WTC11 (cell line): ENCODE data around the gene TBC1D14. TPM values are rescaled to one million over a fixed set of nuclear protein-coding genes. Genes with fewer than 3 reads are reported as not detected.
A peak's percentile ranks its signal among the peaks of the same experiment; 100 is the strongest.

ENCODE experiments used
- ATAC-seq: fragments of 200-7000 bp; cut with Tn5 transposase; 2 replicates; pipeline ENCODE4 v1.10.0; 2021; ENCODE audit warnings: mild to moderate bottlenecking, moderate library complexity
- CTCF ChIA-PET: fragments of 300-600 bp; sonication (Branson Sonifier 250); formaldehyde crosslinking; loops from one replicate; lab custom pipeline; 2021; ENCODE audit warnings: antibody characterized with exemption; lab: Charles Lee
- POLR2A ChIA-PET: fragments of 350-600 bp; sonication (Branson Sonifier 250); formaldehyde crosslinking; loops from one replicate; lab custom pipeline; 2021; ENCODE audit warnings: antibody characterized with exemption; lab: Charles Lee
- DNase-seq: peaks from one replicate; pipeline ENCODE4 v3.0.0; 2021; ENCODE audit warnings: low spot score
- H3K27ac Mint-ChIP-seq: 2 replicates; pipeline ENCODE4 v1.8.0; 2021; ENCODE audit warnings: mixed read lengths
- H3K27me3 Mint-ChIP-seq: 2 replicates; pipeline ENCODE4 v1.8.0; 2021; ENCODE audit warnings: low read depth, mild to moderate bottlenecking, moderate library complexity, mixed read lengths
- H3K36me3 Mint-ChIP-seq: 2 replicates; pipeline ENCODE4 v1.8.0; 2021; ENCODE audit warnings: mixed read lengths
- H3K4me1 Mint-ChIP-seq: 2 replicates; pipeline ENCODE4 v1.8.0; 2022; ENCODE audit warnings: mixed read lengths
- H3K4me3 Mint-ChIP-seq: 2 replicates; pipeline ENCODE4 v1.8.0; 2021; ENCODE audit warnings: mild to moderate bottlenecking, moderate library complexity, mixed read lengths
- H3K9me3 Mint-ChIP-seq: 2 replicates; pipeline ENCODE4 v1.8.0; 2021; ENCODE audit warnings: mixed read lengths
- ATF1 ChIP-seq: sonication (generic); formaldehyde crosslinking; IDR thresholded peaks from 2 replicates; pipeline ENCODE4 v1.8.1; 2023; ENCODE audit warnings: mild to moderate bottlenecking, moderate library complexity, missing genetic modification reagents
- ESRRA ChIP-seq: sonication (generic); formaldehyde crosslinking; IDR thresholded peaks from 2 replicates; pipeline ENCODE4 v1.8.1; 2022; ENCODE audit warnings: mild to moderate bottlenecking, missing genetic modification reagents, borderline replicate concordance
- GRHL2 ChIP-seq: fragments of 250-450 bp; sonication (Bioruptor Pico); IDR thresholded peaks from 2 replicates; pipeline ENCODE4 v1.8.0; 2022; ENCODE audit warnings: mild to moderate bottlenecking, moderate library complexity; ENCODE audit not compliant: insufficient replicate concordance, severe bottlenecking
- IRF2 ChIP-seq: sonication (generic); formaldehyde crosslinking; IDR thresholded peaks from 2 replicates; pipeline ENCODE4 v1.8.0; 2022; ENCODE audit warnings: low read depth, missing genetic modification reagents, borderline replicate concordance
- KAT7 ChIP-seq: sonication (generic); formaldehyde crosslinking; IDR thresholded peaks from 2 replicates; pipeline ENCODE4 v1.8.1; 2023; ENCODE audit warnings: missing genetic modification reagents, mild to moderate bottlenecking, borderline replicate concordance
- MYBL2 ChIP-seq: sonication (generic); formaldehyde crosslinking; IDR thresholded peaks from 2 replicates; pipeline ENCODE4 v1.8.1; 2023; ENCODE audit warnings: mild to moderate bottlenecking, moderate library complexity, missing genetic modification reagents
- NFE2L1 ChIP-seq: sonication (generic); formaldehyde crosslinking; IDR thresholded peaks from 2 replicates; pipeline ENCODE4 v1.8.1; 2023; ENCODE audit warnings: missing genetic modification reagents
- OVOL2 ChIP-seq: fragments of 250-450 bp; sonication (Bioruptor Pico); IDR thresholded peaks from 2 replicates; pipeline ENCODE4 v1.9.0; 2021; ENCODE audit warnings: mild to moderate bottlenecking, borderline replicate concordance
- RORB ChIP-seq: fragments of 250-450 bp; sonication (Bioruptor Pico); IDR thresholded peaks from 2 replicates; pipeline ENCODE4 v1.9.0; 2021; ENCODE audit warnings: mild to moderate bottlenecking
- SMAD3 ChIP-seq: sonication (generic); formaldehyde crosslinking; IDR thresholded peaks from 2 replicates; pipeline ENCODE4 v1.8.0; 2022; ENCODE audit warnings: missing genetic modification reagents, mild to moderate bottlenecking, borderline replicate concordance
- TEAD4 ChIP-seq: sonication (generic); formaldehyde crosslinking; IDR thresholded peaks from 2 replicates; pipeline ENCODE4 v1.8.0; 2022; ENCODE audit warnings: mild to moderate bottlenecking, missing genetic modification reagents
- total RNA-seq: library from RNA; stranded (reverse); gene quantifications from 3 replicates; pipeline ENCODE4 v1.2.3, GENCODE V29; 2021
- TF ChIP-seq, protein P1 (sequence below): sonication (generic); formaldehyde crosslinking; IDR thresholded peaks from 2 replicates; pipeline ENCODE4 v1.8.0; 2023; ENCODE audit warnings: missing genetic modification reagents, mild to moderate bottlenecking, borderline replicate concordance
- TF ChIP-seq, protein P2 (sequence below): sonication (generic); formaldehyde crosslinking; IDR thresholded peaks from 2 replicates; pipeline ENCODE4 v1.8.1; 2023; ENCODE audit warnings: mild to moderate bottlenecking, missing genetic modification reagents, moderate library complexity
- TF ChIP-seq, protein P3 (sequence below): sonication (generic); formaldehyde crosslinking; IDR thresholded peaks from 2 replicates; pipeline ENCODE4 v1.8.1; 2022; ENCODE audit warnings: mild to moderate bottlenecking, moderate library complexity, missing genetic modification reagents
- TF ChIP-seq, protein P4 (sequence below): fragments of 250-450 bp; sonication (Bioruptor Pico); IDR thresholded peaks from 2 replicates; pipeline ENCODE4 v1.9.0; 2021; ENCODE audit warnings: mild to moderate bottlenecking

TBC1D14 gene
- total RNA-seq, 1 experiment from 2014 or later = 45.1 TPM

DNA sequence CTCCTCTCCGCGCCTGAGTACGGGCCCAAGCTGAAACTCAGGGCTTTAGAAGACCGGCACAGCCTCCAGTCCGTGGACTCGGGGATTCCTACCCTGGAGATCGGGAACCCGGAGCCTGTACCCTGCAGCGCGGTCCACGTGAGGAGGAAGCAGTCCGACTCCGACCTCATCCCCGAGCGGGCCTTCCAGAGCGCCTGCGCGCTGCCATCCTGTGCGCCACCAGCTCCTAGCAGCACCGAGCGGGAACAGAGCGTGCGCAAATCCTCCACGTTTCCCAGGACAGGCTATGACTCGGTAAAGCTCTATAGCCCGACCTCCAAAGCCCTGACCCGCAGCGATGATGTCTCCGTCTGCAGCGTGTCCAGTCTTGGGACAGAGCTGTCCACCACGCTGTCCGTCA is 13.9 kb downstream of the TBC1D14 start (continued):
- TF ChIP-seq, protein P1, sequence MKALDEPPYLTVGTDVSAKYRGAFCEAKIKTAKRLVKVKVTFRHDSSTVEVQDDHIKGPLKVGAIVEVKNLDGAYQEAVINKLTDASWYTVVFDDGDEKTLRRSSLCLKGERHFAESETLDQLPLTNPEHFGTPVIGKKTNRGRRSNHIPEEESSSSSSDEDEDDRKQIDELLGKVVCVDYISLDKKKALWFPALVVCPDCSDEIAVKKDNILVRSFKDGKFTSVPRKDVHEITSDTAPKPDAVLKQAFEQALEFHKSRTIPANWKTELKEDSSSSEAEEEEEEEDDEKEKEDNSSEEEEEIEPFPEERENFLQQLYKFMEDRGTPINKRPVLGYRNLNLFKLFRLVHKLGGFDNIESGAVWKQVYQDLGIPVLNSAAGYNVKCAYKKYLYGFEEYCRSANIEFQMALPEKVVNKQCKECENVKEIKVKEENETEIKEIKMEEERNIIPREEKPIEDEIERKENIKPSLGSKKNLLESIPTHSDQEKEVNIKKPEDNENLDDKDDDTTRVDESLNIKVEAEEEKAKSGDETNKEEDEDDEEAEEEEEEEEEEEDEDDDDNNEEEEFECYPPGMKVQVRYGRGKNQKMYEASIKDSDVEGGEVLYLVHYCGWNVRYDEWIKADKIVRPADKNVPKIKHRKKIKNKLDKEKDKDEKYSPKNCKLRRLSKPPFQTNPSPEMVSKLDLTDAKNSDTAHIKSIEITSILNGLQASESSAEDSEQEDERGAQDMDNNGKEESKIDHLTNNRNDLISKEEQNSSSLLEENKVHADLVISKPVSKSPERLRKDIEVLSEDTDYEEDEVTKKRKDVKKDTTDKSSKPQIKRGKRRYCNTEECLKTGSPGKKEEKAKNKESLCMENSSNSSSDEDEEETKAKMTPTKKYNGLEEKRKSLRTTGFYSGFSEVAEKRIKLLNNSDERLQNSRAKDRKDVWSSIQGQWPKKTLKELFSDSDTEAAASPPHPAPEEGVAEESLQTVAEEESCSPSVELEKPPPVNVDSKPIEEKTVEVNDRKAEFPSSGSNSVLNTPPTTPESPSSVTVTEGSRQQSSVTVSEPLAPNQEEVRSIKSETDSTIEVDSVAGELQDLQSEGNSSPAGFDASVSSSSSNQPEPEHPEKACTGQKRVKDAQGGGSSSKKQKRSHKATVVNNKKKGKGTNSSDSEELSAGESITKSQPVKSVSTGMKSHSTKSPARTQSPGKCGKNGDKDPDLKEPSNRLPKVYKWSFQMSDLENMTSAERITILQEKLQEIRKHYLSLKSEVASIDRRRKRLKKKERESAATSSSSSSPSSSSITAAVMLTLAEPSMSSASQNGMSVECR (CRISPR knock-in tag) = no peak

DNA sequence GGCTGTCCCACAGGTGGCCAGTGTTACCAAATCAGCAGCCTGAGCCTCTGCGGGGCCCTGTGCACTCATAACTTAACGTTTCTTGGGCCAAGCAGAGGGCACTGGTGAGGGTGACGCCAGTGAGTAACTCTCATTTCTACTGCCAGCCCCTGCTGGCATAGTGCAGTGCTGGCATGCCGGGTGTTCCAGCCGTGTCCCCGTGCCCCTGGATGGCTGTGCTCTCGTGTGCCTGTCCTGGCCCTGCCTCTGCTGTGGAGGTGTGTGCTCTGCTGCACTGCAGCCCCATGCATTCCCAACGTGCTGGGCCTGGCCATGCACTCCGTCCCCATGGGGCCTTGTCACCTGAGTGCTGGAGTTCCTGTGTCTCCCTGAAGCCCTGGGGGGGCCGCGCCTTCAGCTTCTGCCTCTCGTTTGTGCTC is 14.7 kb downstream of the TBC1D14 start:
- peaks cover 19% of the 10 kb centered on the region for H3K36me3 Mint-ChIP-seq
- no peaks in the 10 kb centered on the region for H3K9me3 Mint-ChIP-seq
- H3K4me3 Mint-ChIP-seq = no peak overlapping the region
- TF ChIP-seq, protein P1 (CRISPR knock-in tag) = no peak
- TF ChIP-seq SMAD3 (CRISPR knock-in tag) (no peak), NFE2L1 (CRISPR knock-in tag) (no peak), OVOL2 (CRISPR knock-in tag) (no peak)
- TF ChIP-seq, protein P2, sequence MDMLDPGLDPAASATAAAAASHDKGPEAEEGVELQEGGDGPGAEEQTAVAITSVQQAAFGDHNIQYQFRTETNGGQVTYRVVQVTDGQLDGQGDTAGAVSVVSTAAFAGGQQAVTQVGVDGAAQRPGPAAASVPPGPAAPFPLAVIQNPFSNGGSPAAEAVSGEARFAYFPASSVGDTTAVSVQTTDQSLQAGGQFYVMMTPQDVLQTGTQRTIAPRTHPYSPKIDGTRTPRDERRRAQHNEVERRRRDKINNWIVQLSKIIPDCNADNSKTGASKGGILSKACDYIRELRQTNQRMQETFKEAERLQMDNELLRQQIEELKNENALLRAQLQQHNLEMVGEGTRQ = no peak
- TF ChIP-seq, protein P3, sequence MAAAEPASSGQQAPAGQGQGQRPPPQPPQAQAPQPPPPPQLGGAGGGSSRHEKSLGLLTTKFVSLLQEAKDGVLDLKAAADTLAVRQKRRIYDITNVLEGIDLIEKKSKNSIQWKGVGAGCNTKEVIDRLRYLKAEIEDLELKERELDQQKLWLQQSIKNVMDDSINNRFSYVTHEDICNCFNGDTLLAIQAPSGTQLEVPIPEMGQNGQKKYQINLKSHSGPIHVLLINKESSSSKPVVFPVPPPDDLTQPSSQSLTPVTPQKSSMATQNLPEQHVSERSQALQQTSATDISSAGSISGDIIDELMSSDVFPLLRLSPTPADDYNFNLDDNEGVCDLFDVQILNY (CRISPR knock-in tag) = no peak
- TF ChIP-seq, protein P4, sequence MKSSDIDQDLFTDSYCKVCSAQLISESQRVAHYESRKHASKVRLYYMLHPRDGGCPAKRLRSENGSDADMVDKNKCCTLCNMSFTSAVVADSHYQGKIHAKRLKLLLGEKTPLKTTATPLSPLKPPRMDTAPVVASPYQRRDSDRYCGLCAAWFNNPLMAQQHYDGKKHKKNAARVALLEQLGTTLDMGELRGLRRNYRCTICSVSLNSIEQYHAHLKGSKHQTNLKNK = no peak
- ChIA-PET POLR2A (no interaction called here), CTCF (no interaction called here)
- ATAC-seq (no peak), DNase-seq (no peak)
- H3K27me3 Mint-ChIP-seq = no peaks in the 10 kb centered on the region
- H3K4me1 Mint-ChIP-seq = peaks cover 14% of the 10 kb centered on the region
- no peak overlapping the region for H3K27ac Mint-ChIP-seq

DNA sequence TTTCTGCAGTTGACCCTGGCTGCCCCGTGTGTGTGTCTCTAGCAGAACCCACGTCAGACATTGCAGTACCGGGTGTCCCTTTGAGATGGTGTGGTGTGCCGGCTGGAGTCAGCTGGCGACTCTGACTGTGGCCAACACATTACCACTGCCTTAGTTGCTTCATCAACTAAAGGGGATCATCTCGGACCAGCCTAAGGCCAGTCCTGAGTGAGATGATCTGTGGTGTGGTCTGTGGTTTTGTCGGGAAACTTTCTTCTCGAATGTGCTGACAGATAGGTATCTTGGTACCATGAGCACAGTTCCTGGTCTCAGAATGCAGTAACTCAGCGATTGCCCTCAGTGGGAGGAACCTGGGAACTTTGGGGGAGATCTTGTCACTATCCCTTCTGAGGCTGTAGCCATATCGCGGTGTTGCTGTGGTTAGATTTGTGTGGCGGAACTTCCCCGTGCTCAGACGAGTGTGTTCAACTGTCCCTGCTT is 15.8 kb downstream of the TBC1D14 start:
- no peak for ATAC-seq
- peaks cover 21% of the 10 kb centered on the region for H3K4me1 Mint-ChIP-seq
- peaks cover 19% of the 10 kb centered on the region for H3K36me3 Mint-ChIP-seq
- peak overlapping the region; percentile 3; the same call in 1 of the 2 replicates for H3K27ac Mint-ChIP-seq
- ChIA-PET CTCF (interaction anchor here (1.2 kb wide), 1 partner anchor 15 kb away, joined by 3 read pairs; no protein-coding TSS in a partner anchor), POLR2A (no interaction called here)
- H3K4me3 Mint-ChIP-seq = no peak overlapping the region
- no peak for DNase-seq
- no peaks in the 10 kb centered on the region for H3K27me3 Mint-ChIP-seq
- H3K9me3 Mint-ChIP-seq = no peaks in the 10 kb centered on the region
- TF ChIP-seq KAT7 (no peak), RORB (CRISPR knock-in tag) (no peak), ESRRA (CRISPR knock-in tag) (no peak), MYBL2 (CRISPR knock-in tag) (no peak), GRHL2 (CRISPR knock-in tag) (no peak), TEAD4 (no peak), IRF2 (CRISPR knock-in tag) (no peak), ATF1 (no peak)
